Osteocyte (in vitro differentiated cells): ENCODE results near the gene CASZ1. TPM values are rescaled to one million over a fixed set of nuclear protein-coding genes. Genes with fewer than 3 reads are reported as not detected.

Source experiments
- DNase-seq: peaks from one replicate; pipeline ENCODE4 v3.0.0; 2021; ENCODE audit warnings: mixed read lengths; ENCODE audit not compliant: unreplicated experiment; ENCODE audit errors: extremely low spot score
- H3K27ac Mint-ChIP-seq: one replicate; pipeline ENCODE4 v1.8.0; 2021; ENCODE audit warnings: mild to moderate bottlenecking, mixed read lengths; ENCODE audit not compliant: unreplicated experiment
- H3K27me3 Mint-ChIP-seq: one replicate; pipeline ENCODE4 v1.8.0; 2021; ENCODE audit warnings: mixed read lengths; ENCODE audit not compliant: unreplicated experiment
- H3K36me3 Mint-ChIP-seq: one replicate; pipeline ENCODE4 v1.8.0; 2021; ENCODE audit warnings: mixed read lengths; ENCODE audit not compliant: unreplicated experiment
- H3K4me1 Mint-ChIP-seq: one replicate; pipeline ENCODE4 v1.8.0; 2021; ENCODE audit warnings: mixed read lengths; ENCODE audit not compliant: unreplicated experiment
- H3K4me3 Mint-ChIP-seq: one replicate; pipeline ENCODE4 v1.8.0; 2021; ENCODE audit warnings: mild to moderate bottlenecking, moderate library complexity, mixed read lengths; ENCODE audit not compliant: unreplicated experiment
- H3K9me3 Mint-ChIP-seq: one replicate; pipeline ENCODE4 v1.8.0; 2021; ENCODE audit warnings: mixed read lengths; ENCODE audit not compliant: unreplicated experiment
- CTCF ChIP-seq: fragments of 200-600 bp; sonication (generic); IDR thresholded peaks from 2 replicates; pipeline ENCODE4 v1.5.0; 2021; ENCODE audit warnings: antibody characterized with exemption, mild to moderate bottlenecking, moderate library complexity
- total RNA-seq: library from RNA; stranded (reverse); gene quantifications from 2 replicates; pipeline ENCODE4 v1.2.1, GENCODE V29; 2021

Gene CASZ1
- total RNA-seq, 1 donor from 2014 or later: 1.2 TPM

- Mint-ChIP-seq H3K27me3 (no peaks in the 10 kb centered on the region), H3K36me3 (peaks cover 2% of the 10 kb centered on the region), H3K4me1 (peaks cover 20% of the 10 kb centered on the region), H3K4me3 (no peak overlapping the region), H3K27ac (no peak overlapping the region), H3K9me3 (no peaks in the 10 kb centered on the region)
- no peak for DNase-seq
- peak; percentile 27 for TF ChIP-seq CTCF
Measured at GRCh38 chr1:10598389-10598702, 198.1 kb downstream of the CASZ1 start.

- Mint-ChIP-seq H3K27ac (no peak overlapping the region), H3K4me3 (no peak overlapping the region), H3K36me3 (peaks cover 2% of the 10 kb centered on the region), H3K4me1 (peaks cover 20% of the 10 kb centered on the region), H3K27me3 (no peaks in the 10 kb centered on the region), H3K9me3 (no peaks in the 10 kb centered on the region)
- no peak for TF ChIP-seq CTCF
- DNase-seq: no peak
Measured at GRCh38 chr1:10597492-10598388, 198.7 kb downstream of the CASZ1 start.

- no peak for TF ChIP-seq CTCF
- no peak for DNase-seq
- Mint-ChIP-seq H3K9me3 (no peaks in the 10 kb centered on the region), H3K27me3 (no peaks in the 10 kb centered on the region), H3K4me1 (peaks cover 20% of the 10 kb centered on the region), H3K27ac (no peak overlapping the region), H3K4me3 (no peak overlapping the region), H3K36me3 (no peaks in the 10 kb centered on the region)
Measured at GRCh38 chr1:10596780-10597179, 199.7 kb downstream of the CASZ1 start.

GRCh38 chr1:10594595-10595223 is 201.7 kb downstream of the CASZ1 start:
- H3K27ac Mint-ChIP-seq: no peak overlapping the region
- no peak for TF ChIP-seq CTCF
- H3K9me3 Mint-ChIP-seq: no peaks in the 10 kb centered on the region
- no peaks in the 10 kb centered on the region for H3K36me3 Mint-ChIP-seq
- no peak for DNase-seq
- no peaks in the 10 kb centered on the region for H3K27me3 Mint-ChIP-seq
- peaks cover 18% of the 10 kb centered on the region for H3K4me1 Mint-ChIP-seq
- no peak overlapping the region for H3K4me3 Mint-ChIP-seq

GRCh38 chr1:10593750-10594149 is 202.7 kb downstream of the CASZ1 start:
- no peaks in the 10 kb centered on the region for H3K36me3 Mint-ChIP-seq
- H3K27ac Mint-ChIP-seq: no peak overlapping the region
- H3K27me3 Mint-ChIP-seq: no peaks in the 10 kb centered on the region
- peaks cover 9% of the 10 kb centered on the region for H3K4me1 Mint-ChIP-seq
- no peaks in the 10 kb centered on the region for H3K9me3 Mint-ChIP-seq
- TF ChIP-seq CTCF: no peak
- no peak overlapping the region for H3K4me3 Mint-ChIP-seq
- DNase-seq: no peak
